ENCODE measurements around the gene HPS1.

Gene HPS1

GRCh38 chr10:98446661-98447221 lies at the start of gene HPS1:
Gene HPS1 (minus strand): TSS chr10:98446935. CDS start chr10:98443240, 3,695 bp downstream.
- FAIRE-seq (peak; percentile 55), DNase-seq (ENCODE audit: low spot score) (peak; percentile 95)

DNA sequence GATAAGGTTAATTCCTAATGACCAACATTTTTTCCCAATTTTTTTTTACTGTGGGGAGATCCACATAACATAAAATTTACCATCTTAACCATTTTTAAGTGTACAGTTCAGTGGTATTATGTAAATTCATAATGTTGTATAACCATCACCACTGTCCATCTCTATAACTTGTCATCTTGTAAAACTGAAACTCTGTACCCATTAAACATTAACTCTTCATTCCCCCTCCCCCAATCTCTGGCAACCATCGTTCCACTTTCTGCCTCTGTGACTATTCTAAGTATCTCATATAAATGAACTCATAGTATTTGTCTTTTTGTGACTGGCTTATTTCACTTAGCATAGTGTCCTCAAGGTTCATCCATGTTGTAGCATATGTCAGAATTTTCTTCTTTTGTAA lies 46.0 kb upstream of the HPS1 start:
- DNase-seq (ENCODE audit: low spot score) (no peak), FAIRE-seq (no peak)

DNA sequence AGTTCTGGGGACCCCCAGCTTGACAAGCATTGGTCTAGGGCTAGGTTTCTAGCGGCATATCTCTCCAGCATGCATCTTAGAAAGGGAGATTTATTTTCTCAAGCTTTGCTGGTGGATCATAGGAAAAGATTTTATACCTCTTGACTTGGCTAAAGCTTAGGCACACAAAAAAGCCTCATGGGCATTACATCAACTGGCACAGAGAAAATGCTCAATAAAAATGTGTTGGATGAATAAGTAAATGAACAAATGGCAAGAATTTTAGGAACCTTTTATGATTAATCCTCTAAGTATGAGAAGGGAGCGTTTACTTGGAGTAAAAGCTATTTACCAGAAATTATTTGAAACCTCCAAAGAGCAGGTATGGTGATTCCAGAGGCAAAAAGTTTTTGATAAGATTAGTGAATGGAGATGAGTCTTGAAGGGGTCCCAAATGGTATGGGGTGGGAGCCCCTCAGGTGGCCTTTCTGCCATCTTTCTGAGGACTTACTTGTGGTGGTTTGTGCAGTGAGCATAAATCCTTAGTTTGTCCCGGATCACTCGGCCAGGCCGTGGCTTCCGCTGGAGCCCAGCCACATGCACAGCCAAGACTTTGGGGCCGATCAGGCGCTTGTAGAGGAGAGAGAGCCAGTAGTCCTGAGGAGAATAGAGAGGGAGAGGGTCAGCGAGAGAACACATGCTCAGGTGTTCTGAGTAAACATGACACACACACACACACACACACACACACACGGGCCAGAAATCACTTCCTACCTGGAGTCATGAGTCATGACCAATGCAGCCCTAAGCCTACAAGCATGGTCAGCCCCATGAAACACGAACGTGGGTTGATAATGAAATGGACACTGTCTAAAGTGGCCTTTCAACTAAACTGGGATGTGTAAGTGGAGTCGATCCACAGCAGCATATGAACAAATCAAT lies 43.1 kb upstream of the HPS1 start:
- DNase-seq (ENCODE audit: low spot score) (no peak), FAIRE-seq (no peak)

GRCh38 chr10:98488669-98489430 lies 42.1 kb upstream of the HPS1 start:
- no peak for DNase-seq (ENCODE audit: low spot score)
- FAIRE-seq, result no peak

DNA sequence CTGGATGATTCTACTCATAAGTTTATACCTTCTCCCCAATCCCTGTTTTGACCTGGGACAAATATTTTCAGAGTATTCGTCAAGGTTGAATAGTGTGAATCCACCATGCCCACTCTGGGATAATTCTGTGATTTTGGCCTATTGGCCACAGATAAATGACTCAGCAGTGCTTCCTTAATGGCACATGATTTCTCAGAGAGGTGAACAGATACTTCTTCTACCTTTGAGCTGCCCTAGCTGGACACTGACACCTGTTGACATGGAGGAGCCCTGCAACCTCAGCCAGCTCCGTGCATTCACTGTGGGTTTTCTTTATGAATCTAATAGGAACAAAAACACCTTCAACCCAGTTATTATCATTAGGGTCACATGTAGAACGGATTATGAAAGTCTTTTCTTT lies 40.9 kb upstream of the HPS1 start:
- FAIRE-seq (peak; percentile 9), DNase-seq (ENCODE audit: low spot score) (no peak)

DNA sequence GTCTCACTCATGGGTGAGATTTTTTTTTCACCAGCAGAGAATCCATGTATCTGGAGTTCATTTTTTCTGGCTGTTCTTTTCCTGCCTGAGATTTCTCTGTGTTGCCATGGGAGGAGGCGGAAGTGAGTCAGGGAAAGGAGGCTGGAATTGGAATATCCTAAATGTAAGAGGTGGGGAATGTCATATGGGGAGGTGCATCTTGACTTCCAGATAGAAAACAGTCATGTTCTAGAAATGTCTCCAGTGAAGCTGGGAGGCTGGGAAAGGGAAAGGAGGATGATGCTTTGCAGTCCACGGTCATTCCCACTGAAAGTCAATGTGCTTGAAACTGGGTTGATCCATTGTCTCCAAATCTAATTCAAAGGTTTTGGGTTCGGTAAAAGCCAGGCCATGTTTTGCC lies 39.7 kb upstream of the HPS1 start:
- DNase-seq (ENCODE audit: low spot score), result no peak
- no peak for FAIRE-seq

DNA sequence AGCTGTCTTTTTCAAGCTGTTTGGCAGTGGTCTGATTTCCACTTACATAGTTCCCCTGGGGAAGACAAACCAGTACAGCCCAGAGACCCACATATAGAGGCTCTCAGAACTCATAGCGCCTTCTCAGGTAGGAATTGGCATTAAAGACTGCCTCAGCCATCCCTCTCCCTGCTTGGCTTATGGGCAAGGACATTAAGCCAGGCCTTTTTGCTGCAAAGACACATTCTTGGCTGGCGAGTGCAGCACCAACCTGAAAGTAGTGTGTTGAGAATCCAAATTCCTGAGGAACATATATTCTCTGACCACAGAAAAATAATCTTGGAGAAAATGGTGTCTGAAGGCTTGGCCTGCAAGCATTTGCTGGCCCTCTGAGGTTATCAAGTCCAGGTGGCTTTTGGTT lies 39.2 kb upstream of the HPS1 start:
- FAIRE-seq (no peak), DNase-seq (ENCODE audit: low spot score) (no peak)

DNA sequence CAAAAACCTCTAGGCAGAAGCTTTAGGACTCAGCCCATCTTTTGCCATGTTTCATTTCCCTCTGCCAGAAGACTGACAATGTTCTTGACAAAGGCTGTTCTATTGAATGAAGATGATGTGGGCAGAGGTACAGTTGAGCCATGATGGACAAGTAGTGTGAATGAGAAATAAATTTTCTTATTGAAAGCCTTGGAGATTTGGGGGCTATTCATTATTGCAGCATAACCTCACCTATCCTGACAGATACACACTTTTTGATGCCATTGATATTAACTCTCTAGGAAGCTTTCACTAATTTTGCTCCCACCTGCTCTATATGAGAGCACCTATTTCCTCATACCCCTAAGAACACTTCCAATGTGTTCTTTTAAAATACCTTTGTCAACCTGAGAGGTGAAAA lies 36.9 kb upstream of the HPS1 start:
- DNase-seq (ENCODE audit: low spot score) (no peak), FAIRE-seq (no peak)

- no peak for FAIRE-seq
- no peak for DNase-seq (ENCODE audit: low spot score)
Measured at GRCh38 chr10:98482096-98482495, 35.4 kb upstream of the HPS1 start.

- DNase-seq (ENCODE audit: low spot score), result no peak
- FAIRE-seq, result no peak
Measured at GRCh38 chr10:98481404-98481945, 34.7 kb upstream of the HPS1 start.

DNA sequence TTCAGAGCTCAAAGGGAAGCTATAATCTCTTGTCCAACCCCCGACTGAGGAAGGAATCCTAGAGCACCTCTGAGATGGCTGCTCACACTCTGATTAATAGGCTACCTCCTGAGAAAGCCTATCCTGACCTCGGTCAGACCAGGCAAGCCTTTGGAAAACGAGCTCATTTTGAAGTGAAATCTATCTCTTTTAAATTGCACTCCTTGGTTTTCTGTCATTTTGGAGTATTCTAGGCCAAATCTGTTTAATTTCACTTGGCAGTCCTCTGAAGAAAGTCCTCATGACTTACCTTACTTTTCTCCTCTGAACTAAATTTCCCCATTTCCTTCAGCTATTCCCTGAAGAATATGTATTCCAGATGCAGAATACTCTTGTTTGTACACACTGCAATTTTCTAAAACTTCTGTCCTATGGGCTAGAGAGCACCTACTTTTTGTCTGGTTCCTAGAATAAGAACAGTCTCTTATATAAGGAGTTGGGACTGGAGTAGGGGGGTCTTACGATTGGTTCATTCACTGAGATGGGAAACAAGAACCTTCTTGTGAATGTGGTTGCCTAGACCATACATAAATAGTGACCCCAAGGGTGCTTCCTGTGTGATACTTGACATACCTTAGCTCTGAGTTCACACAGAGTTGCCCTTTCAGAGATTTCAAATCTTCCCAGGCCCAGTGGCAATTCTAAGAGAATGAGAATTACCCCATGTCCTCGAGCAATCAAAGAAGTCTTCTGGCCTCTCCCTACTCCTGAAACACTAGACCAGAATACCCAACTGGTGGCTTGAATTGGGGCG lies 31.9 kb upstream of the HPS1 start:
- DNase-seq (ENCODE audit: low spot score) (no peak), FAIRE-seq (no peak)

DNA sequence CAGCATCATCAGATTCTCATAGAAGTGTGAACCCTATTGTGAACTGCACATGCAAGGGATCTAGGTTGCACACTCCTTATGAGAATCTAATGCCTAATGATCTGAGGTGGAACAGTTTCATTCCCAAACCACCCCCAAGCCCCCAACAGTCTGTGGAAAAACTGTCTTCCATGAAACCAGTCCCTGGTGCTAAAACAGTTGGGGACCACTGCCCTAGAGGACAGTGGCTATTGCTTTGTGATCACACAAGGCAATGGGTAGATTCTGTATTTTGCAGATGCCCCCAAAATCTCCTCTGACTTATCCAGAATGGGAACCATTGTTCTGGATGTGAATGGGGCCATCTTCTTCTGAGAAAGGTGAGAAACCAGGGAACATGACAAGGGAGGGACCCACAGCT lies 31.1 kb upstream of the HPS1 start:
- DNase-seq (ENCODE audit: low spot score) (no peak), FAIRE-seq (no peak)

DNA sequence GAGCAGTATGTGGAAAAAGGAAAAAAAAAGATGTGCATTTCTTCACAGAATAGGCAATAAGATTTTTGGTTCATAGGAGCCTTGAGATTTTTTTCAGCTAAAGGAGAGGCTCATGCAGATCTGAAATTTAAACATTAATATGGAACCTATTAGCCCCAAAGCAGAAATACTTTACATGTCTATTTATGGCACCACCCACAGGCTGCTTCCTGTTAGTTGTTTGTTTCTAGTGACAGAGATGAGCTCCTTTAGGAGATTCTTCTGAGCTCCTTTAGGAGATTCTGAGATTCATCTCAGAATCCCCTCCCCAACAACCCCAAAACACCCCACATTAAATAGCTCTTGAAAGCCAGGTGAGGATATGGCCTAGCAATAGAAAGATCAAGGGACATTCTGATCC lies 27.9 kb upstream of the HPS1 start:
- DNase-seq (ENCODE audit: low spot score) (no peak), FAIRE-seq (no peak)

- DNase-seq (ENCODE audit: low spot score) (no peak), FAIRE-seq (no peak)
Measured at GRCh38 chr10:98472196-98472595, 25.5 kb upstream of the HPS1 start.

DNA sequence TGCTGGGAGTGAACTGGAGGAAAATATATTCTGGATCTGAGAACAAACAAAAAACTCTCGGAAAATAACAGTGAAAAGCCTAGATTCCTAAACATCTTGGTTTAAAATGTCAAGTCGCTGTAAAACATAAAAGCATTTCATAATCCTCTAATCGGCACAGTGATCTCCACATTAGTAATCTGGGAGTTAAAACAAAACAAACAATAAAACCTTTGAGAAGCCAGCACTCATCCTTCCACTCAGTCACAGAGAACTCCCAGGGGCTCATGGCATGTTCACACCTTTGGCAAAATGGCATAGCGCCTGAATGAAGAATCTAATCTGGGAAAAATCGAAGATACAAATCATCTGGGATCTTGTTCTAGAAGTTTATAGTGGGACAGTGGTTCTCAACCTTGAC lies 24.1 kb upstream of the HPS1 start:
- no peak for FAIRE-seq
- no peak for DNase-seq (ENCODE audit: low spot score)

DNA sequence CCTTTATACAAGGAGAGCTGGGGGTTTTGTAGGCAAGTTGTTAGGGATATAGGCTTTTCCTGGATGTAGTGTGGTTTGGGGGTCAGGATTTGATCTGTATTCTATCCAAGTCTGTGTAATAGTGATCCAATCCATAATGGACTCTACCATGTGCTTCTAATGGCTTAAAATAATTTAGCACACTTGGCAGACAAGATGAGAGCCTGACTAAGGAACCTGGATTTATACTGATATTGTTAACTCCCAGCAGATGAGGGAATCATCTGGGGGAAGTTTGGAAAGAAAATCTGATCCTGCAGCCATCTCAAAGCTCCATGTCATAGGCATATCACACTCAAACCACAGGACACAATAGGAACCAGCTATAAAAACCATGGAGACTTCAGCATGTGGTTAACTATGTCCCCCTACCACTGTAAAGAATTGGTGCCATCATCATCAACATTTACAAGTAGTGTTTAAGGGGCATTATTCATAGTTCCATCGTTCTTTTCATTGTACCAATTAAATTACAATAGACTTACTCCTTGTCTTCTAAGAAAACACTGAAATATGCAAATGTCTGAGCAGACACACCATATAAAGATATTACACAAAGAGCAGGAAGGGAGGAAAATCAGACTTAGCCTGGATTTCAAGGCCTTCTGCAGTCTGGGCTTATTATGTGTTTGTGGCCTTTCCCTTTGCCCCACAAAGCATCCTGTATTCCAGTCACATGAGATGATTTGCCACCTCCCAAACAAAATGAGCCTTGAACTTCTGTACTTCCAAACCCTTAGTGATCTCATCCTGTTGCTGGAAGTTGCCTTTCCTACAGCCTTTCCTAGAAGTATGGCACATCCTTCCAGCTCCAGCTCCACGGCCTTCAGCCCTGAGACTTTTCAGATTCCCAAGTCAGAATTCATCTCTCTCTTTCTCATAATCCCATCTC lies 22.5 kb upstream of the HPS1 start:
- DNase-seq (ENCODE audit: low spot score) (no peak), FAIRE-seq (no peak)

- peak; percentile 91 for DNase-seq (ENCODE audit: low spot score)
- no peak for FAIRE-seq
Measured at GRCh38 chr10:98467506-98468318, 21.0 kb upstream of the HPS1 start.

DNA sequence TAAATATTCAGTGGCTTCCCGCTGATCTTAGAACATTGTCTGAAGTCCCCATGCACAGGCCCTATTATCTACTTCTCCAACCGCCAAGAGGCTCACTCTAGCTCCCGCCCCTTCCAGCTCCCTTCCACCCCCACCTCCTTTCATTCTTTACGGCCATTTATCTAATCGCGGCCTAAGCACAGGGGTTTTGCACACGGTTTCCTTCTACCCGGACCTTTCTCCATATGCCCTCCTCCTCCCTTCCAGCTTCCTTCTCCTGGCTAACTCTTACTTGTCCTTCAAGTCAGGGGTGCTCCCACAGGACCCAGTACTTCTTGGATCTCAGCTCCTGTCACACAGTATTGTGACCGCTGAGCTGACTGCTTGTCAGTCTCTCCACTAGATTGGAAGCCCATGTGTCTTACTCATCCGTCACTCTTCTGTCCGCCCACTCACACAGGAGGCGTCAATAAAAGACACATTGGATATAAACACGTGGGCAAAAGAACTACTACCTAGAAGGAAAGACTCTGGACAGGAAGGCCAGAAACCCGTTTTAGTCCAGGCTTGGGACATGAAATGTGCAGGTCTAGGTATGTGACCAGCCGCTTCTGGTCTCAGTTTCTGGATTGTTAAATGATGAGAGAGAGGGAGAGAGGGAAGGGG lies 20.2 kb upstream of the HPS1 start:
- DNase-seq (ENCODE audit: low spot score) (no peak), FAIRE-seq (no peak)

DNA sequence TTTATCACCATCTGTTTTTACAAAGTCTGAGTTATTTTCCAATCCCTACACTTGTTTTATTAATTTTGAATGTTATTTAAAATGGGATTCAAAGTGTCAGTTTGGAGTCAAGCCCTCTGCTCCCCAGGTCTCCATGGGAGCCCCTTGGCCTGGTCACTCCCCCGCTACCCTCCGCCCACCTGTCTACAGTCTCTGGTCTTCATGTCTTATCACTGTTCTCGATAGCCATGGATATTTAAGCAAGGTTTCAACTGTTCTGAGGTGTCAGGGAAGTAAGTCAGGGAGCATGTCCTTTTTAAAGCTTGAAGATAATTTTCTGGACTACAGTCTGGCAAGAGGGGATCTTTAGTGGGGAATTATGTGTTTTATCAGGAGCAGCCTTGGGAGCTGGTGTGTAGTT lies 19.1 kb upstream of the HPS1 start:
- DNase-seq (ENCODE audit: low spot score) (no peak), FAIRE-seq (no peak)

Measured in urothelium cell line (cell line).